HFF-Myc (cell line): ENCODE measurements around the gene WDR5.
A peak's percentile ranks its signal among the peaks of the same experiment; 100 is the strongest.

ENCODE experiments used
- DNase-seq: peaks from one replicate; pipeline ENCODE4 v3.0.0-alpha.2; 2011; ENCODE audit warnings: low read depth; ENCODE audit errors: extremely low read depth
- H3K4me3 ChIP-seq: replicated peaks from 2 replicates; pipeline ENCODE4 v1.5.1; 2011; ENCODE audit warnings: low read depth, mild to moderate bottlenecking, control low read depth, low read length
- CTCF ChIP-seq: IDR thresholded peaks from 2 replicates; pipeline ENCODE4 v1.5.1; 2012; ENCODE audit warnings: mild to moderate bottlenecking, low read depth, low read length, control low read depth; ENCODE audit errors: missing control alignments

The WDR5 gene

DNA sequence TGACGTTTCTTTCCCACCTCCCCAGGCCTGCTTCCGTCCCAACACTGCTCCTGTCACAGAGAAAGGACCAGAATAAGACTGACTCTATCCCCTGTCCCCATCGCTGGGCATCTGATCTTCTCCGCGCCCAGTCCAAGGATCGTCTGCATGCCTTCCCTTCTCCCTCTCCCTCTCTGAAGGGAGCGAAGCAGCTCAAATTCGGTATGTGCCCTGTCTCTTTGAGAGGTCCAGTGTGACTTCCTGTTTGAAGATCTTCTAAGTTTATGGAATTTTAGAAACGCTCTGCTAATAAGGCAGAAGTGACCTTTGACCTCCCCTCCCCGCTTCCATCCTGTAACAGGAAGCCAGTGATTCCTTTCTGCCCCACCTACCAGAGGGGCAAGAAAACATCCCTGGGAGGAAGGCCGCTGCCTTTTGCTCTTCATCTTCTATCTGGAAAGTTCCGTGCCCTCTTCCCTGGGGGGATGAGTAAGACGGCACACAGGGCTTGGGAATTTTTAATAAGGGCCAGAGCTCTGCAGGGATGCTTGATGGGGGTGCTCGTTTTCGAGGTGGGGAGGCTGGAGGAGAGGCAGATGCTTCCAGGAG is 69.2 kb downstream of the WDR5 start:
- DNase-seq, result peak; percentile 52

GRCh38 chr9:134205672-134206310 is 69.9 kb downstream of the WDR5 start:
- H3K4me3 ChIP-seq, result no peak overlapping the region
- DNase-seq, result no peak
- TF ChIP-seq CTCF, result no peak

More for the DNA sequence above, 69.2 kb downstream of the WDR5 start:
- no peak for TF ChIP-seq CTCF
- no peak overlapping the region for H3K4me3 ChIP-seq

- no peak for DNase-seq
- TF ChIP-seq CTCF, result no peak
- H3K4me3 ChIP-seq, result no peak overlapping the region
Measured at GRCh38 chr9:134206311-134207300, 70.7 kb downstream of the WDR5 start.

GRCh38 chr9:134208310-134208841 is 72.5 kb downstream of the WDR5 start:
- TF ChIP-seq CTCF, result no peak
- no peak overlapping the region for H3K4me3 ChIP-seq
- peak; percentile 76 for DNase-seq

DNA sequence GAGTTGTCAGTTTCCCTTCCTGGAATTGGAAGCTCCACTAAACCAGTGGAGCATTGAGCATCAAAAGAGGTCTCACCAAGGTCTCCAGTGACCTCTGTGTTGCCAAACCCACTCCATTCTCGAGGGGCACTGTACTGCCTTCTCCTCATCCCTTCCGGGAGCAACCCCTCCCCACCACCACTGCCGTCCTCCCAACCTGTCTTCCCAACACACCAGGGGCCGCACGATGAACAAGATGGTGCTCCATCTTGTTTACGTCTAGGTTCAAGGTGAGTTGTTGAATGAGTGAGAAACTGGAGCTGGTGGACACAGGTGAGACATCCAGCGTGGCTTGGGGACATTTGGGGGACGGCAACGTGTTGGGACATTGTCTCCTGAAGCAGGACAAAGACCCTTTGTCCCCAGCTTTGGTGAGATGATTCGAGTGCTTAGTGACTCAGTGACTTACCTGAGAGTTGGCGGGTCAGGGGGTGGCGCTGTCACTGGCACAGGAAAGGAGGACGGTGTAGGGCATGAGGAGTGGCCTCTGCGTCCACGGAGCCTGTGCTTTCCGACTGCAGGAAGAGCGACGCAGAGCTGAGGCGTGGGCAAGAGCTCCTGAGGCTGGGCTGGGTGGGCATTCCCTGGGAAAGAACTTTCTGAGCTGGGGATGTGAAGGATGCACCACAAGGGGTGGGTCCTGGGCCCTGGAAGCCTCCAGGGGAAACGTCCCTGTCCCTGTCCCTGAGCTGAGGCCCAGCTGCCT is 73.3 kb downstream of the WDR5 start:
- no peak overlapping the region for H3K4me3 ChIP-seq
- no peak for TF ChIP-seq CTCF
- no peak for DNase-seq
